GF-D8 (cell line): ENCODE data around the gene EPHA6.
"Not testable (repeated sequence)": the region's sequence is repeated elsewhere in the genome, so short reads cannot be mapped to it uniquely, and the experiment has no call there.

Experiments
- DNase-seq: peaks from one replicate; lab custom pipeline; 2025; lab: John Stamatoyannopoulos, UW

EPHA6 gene

DNA sequence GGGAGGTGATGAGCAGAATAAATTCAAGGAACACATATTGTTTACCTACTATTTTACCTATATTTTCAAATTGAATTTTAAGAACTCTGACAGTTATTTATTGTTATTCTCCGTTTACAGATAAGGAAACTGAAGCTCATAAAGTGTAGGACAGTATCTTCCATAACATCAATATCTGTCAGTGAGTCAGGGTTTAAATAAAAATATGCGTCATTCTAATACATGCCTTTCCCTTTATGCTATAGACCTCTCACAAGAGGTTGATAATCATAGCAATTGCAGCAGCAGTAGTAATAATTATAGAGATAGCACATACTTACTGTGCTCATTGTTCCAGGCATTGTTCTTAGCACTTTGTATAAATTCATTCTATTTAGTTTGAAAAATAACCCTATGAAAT lies 101.1 kb downstream of the EPHA6 start:
- DNase-seq, result no peak

DNA sequence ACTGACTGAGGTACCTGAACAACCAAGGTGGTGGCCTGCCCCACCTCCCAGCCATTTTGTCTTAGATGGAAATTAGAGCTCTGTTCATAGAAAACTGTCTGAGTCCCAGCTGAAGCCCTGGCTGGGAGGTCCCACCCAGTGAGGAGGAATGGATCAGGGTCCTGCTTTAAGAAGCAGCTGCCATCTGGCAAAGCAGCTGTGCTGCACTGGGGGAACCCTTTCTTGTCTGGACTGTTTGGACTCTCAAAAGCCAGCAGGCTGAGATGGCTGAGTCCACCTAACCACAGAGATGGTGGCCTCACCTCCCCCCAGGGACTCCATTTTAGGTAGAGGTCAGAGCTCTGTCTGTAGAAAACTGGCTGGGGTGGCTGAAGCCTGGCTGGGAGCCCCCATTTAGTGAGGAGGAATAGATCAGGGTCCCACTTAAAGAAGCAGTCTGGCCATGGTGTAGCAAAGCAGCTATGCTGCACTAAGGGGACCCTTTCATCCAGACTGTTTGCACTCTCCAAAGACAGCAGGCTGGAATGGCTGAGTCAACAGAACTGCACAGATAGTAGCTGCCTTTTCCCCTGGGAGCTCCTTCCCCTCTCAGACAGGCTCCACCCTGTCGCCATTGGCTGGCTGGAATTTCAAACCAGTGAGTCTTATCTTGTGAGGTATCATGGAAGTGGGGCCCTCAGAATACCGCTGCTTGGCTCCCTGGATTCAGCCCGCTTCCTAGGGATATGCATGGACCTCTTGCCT lies 116.9 kb downstream of the EPHA6 start:
- DNase-seq, result no peak

DNA sequence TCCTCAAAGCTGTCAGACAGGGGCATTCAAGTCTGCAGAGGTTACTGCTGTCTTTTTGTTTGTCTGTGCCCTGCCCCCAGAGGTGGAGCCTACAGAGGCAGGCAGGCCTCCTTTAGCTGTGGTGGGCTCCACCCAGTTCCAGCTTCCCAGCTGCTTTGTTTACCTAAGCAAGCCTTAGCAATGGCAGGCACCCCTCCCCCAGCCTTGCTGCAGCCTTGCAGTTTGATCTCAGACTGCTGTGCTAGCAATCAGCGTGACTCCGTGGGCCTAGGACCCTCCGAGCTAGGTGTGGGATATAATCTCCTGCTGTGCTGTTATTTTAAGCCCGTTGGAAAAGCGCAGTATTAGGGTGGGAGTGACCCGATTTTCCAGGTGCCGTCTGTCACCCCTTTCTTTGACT lies 127.7 kb downstream of the EPHA6 start:
- not testable (repeated sequence) for DNase-seq

DNA sequence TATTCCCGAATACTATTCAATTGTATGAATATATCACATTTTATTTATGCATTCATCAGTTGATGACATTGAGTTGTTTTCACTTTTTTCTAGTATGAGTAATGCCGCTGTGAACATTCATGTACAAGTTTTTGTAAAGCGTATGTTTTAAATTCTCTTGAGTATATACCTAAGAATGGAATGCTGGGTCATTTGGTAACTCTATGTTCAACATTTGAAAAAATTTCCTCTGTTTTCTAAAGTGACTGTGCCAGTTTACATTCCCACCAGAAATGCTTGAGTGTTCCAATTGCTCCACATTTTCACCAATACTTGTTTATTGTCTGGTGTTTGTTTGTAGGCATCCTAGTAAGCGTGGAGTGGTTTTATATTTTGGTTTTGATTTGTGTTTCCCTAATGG lies 144.5 kb downstream of the EPHA6 start:
- DNase-seq, result no peak

DNA sequence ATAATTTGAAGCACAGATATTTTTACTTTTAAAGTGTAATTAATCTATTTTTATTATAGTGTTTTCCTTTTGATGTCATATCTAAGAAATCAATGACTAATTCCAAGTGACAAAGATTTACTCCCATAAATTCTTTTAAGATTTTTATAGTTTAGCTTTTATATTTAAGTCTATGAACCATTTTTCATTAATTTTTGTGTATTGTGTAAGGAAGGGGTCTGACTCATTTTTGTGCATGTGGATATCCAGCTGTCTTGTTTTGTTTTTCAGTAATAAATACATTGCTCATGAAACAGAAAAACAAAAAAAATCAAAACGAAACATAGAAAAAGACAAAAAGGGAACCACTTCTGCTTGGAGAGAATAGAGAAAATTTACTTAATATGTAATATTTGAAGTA lies 145.1 kb downstream of the EPHA6 start:
- DNase-seq, result no peak

DNA sequence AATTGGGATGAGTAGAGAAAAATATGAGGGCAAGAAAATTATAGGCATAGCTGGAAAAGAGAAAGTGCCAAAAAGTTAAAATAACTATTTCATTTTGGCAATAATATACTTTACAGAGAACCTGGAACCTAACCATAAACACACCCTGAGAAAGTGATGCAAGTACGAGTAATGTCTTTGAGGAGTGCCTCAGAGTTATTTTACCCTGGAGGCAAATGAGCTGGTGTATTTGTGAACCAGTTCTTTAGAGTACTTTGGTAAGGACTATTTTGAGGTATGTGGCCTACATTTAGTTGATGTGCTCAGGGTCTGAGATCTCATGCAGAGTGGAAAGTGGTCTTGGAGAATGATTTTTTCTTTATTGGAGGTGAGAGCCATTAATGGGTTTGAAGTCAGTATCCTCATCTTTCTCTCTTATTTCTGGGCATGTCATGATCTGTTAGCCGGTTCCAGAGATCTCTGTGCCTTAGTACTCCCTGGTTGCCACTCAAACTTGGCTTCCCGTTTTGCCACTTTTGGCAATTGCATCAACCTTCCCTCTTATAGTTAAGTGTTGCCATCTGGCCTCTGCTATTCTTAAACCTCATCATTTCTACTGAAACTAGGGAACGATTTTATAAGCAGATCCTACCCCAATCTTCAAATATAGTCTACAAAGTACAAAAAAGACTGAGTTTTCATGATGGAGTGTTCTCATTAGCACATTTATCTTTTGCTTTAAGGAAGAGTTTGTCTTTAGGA lies 145.7 kb downstream of the EPHA6 start:
- DNase-seq, result no peak

DNA sequence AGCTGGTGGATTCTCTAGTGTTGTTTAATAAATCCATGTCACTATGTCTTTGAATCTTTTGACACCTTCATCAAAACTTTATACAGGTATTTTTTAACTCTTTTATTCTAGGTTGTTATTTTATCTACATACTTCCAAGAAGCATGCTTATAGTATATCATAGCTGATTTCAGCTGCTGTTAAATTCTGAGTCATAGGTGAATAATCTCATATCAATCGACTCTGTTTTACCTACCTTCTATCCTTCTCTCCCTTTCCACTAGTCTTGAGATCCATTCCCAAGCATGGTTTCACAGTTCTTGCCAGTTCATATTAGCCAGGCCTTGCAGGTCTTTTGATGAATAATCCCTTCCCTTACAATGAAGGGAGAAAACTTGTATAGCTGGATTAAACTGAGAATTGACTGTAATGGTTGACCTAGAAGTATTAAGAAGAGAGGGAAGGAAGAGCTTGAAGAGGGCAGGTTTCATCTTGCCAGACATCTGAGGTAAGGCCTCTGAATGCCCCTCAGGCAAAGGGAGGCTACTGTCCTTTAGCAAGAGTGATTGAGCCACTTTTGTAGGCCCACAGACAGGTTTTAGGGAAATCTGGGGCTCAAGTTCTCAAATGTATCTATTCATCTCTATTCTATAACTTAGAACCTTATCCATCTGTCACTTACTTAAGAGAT lies 146.4 kb downstream of the EPHA6 start:
- no peak for DNase-seq

DNA sequence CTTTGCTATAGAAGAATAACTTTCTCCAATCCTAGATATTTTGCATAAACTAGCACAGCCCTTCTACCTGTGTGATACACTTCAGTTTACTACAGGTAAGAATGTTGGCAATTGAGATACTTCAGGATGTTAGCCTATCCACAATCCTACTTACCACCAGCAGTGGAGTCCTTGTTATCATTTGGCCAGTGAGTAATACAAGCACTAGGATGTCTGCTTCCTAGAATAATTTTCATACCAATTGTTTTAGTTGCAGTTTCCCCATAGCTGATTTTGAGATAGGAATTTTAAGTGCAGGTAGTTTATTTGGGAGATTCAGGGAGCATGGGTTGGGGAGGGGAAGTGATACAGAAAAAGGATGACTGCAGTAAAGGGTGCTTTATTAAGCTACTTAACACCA lies 147.2 kb downstream of the EPHA6 start:
- no peak for DNase-seq

DNA sequence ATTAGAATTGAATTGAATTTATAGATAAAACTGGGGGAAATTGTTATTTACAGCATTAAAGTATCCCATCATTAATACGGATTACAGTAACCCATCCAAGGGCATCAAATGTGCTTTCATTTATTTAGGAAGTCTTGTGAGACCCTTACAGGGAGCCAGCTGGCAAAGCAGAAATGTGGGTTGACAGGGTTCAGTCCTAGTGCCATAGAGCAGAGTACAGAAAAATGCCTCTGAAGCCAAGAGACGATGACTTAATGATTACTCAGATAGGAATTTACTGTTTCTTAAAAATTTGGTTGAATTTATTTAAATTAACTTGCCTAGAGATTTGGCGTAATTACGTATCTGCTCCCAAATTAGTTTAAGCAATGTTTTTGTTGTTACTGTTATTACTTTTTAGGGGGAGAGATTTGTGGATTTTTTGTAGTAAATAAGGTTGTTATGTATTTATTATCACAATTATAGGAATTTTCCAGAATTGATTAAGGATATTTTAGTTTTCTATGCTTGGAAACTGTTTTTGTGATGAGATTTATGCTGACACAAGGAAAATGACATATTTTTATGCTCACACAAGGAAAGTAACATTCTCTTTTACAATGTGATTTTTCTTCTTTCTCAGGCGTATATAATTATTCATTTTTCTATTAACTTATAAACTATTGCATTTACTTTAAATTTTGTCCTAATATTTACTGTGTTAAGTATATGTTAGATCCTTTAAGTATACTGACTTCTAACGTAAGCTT lies 152.0 kb downstream of the EPHA6 start:
- DNase-seq, result no peak

DNA sequence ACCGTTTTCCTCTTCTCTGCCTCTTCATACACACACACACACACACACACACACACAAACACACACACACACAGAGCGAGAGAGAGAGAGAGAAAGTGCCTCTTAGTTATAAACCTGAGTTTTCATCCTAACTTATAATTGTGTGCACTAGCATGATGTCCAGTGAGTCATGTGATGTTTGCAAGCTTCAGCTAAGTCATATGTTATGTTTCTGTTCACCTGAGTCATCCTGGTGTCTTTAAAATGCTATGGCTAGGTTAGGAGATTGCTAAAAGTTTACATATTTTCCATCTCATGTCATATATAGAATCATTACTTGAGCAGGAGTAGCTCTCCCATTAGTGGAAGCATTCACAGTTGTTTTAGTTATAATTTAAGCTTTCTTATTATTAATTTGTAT lies 155.8 kb downstream of the EPHA6 start:
- no peak for DNase-seq

DNA sequence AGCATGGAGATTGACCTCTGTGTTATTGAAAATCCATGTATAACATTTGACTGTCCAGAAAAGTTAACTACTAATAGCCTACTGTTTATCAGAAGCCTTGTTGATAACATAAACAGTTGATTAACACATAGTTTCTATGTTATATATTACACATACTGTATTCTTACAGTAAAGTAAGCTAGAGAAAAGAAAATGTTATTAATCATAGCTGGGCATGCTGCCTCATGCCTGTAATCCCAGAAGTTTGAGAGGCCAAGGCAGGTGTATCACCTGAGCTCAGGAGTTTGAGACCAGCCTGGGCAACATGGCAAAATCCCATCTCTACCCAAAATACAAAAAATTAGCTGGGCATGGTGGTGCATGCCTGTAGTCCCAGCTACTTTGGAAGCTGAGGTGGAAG lies 163.3 kb downstream of the EPHA6 start:
- no peak for DNase-seq

DNA sequence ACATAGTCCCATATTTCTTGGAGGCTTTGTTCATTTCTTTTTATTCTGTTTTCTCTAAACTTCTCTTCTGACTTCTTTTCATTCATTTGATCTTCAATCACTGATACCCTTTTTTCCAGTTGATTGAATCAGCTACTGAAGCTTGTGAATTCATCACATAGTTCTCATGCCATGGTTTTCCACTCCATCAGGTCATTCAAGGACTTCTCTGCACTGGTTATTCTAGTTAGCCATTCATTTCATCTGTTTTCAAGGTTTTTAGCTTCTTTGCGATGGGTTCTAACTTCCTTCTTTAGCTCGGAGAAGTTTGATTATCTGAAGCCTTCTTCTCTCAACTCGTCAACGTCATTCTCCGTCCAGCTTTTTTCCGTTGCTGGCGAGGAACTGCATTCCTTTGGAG lies 169.3 kb downstream of the EPHA6 start:
- DNase-seq, result not testable (repeated sequence)

DNA sequence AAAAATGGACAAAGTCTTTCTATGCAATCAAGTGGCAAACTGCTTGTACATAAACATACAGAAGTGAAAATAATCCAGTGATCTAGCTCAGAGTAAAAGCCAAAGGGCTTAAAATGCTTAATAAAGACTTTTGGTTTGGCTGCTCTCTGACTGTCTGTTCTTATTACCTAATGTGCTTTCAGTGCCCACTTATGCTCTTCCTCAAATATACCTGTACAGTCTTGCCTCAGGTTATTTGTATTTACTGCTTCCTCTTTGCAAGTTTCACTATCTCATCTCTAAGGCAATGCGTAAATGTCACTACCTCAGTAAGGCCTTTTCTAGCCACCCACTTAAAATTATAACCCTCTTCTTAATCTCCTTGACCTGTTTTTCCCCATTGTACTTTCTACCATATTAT lies 171.8 kb downstream of the EPHA6 start:
- no peak for DNase-seq

DNA sequence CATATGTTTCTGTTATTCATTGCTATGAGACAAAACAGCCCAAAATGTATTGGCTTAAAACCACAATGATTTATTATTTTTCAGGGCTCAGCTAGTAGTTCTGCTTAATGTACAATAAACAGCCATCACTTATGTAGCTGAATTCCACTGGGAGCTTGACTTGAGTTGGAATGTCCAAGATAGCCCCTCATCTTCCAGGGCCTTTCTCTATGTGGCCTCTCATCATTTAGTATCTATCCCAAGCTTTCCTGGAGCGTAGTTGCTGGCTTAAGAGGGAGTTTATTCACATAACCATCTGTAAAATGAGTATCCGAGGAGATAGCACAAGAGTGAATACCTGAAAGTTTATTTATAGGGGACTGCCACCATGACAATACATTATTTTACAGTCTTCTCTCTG lies 176.8 kb downstream of the EPHA6 start:
- no peak for DNase-seq

DNA sequence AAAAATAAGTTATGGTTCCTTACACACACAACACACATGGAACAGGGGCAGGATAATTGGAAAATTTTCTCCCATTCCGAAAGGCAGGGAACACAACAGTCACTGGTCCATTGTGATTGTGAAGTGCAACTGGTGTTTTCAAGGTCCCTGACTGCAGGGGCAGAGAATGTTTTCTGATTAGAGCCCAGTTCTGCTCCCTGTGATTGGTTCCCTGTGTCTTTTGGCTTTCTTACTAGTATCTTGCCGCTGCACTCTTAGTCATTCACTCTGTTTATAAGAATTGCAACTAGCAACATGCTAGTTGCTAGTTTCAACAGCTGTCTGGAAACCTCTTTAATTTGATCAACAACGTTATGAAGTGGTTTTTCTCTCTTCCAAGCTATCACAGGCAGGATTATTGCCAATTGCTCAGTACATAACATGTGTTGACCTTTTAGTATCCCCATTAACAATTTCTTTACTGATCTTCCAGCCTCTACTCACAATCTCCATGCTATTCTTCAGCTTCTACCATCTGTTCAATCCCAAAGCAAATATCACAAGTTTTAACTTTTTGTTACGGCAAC lies 177.5 kb downstream of the EPHA6 start:
- DNase-seq, result no peak

DNA sequence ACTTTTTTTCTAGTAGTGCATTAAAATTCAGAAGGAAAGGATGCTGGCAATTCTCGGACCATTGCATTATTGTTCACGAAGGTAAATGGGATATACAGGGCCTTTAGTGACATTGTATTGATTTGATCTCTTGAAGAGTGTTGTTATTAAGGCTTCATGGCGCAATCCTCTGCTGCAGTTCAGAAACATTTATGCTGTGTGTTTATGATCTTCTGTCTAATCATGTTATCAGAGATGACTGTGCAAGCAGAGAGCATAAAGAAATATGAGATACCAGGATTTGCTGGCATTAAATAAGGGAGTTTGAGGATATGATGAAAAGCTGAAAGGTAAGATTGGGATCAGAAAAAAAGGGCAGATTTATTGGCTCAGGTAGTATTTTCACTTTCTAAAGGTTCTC lies 180.6 kb downstream of the EPHA6 start:
- no peak for DNase-seq

DNA sequence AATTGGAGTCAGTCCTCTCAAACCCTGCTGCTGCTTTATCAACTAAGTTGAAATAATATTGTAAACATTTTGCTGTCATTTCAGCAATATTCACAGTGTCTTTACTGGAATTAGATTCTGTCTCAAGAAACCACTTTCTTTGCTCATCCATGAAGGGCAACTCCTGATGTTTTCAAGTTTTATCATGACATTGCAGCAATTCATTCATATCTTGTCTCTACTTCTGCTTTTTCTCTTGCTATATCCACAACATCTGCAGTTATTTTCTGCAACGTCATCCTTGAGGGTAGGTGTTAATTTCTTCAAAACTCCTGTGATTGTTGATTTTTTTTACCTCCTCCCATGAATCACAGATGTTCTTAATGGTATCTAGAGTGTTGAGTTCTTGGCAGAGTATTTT lies 181.6 kb downstream of the EPHA6 start:
- DNase-seq, result peak; percentile 8

DNA sequence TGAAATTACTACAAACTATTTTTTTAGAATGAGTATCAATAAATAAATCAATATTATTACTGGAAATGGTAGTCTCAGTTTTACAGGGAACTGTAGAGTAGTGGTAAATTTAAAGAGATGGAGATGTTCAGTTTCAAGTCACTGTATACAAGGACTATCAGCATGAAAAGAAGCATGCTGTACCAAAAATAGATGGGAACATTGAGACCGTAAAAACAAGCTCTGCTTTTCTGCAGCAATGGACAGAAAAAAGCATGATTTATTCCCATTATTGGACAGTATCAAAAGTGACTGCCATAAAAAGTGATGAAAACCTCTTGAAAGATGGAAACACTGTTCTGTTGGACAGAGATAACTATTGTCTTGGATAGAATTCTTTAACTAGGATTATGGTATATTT lies 187.2 kb downstream of the EPHA6 start:
- DNase-seq, result no peak

DNA sequence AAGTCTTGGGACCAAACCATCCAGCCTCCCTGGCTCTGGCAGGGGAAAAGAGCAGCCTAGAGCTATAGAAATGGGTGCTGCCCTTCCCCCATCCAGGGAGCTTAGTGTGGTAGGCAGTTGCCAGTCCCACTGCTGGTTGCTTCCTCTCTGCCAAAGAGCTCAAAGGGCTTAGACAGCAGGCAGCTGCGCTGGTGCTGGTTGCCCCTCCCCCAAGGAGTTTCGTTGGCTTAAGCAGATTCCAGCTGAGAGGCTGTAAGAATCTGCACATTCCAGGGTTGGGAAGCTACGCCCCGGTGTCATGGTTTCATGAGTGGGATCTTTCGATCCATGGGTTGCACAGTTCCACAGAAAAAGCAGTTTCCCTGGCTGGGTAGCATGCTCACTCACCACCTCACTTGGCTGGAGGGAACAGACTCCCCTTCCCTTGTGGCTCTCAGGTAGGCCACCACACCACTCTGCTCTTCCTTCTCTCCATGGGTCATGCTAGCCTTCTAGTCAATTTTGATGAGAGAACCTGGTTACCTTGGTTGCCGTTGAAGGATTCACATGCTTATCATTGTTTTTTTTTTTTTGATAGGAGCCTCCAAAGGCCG lies 195.1 kb downstream of the EPHA6 start:
- DNase-seq, result no peak

DNA sequence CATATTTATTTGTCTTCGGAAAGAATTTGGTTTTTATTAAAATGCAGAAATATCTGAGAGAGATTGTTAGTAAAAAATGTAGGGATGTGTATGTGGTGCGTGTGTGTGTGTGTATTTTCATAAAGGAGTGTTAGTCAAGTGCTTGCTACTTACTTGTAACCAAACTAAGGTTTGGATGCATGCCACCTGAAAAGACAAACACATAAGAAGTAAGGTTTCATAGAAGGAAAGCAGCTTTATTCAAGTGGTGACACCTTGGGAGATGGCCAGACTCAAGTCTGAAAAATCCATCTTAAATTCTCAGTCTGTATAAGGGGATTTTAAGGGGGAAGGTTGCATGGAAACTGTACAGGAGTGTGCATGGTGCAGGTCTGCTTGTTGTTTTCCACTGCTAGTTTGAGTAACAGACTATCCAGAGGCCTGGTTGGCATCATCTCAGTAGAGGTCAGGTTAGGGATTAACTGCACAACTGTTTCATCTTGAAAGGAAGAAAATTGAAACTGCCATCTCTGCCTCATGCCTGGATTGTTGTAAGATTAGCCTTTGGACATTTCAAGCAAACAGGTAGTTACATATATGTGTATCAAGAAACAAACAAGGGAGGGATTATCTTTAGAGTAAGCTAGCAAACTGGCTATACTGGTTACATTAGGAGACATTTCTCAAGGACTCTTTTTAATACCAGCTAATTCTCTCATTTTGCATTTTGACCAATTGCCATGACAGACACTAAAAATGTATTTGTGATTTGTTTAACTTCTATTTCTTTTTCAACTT lies 196.7 kb downstream of the EPHA6 start:
- DNase-seq, result no peak

DNA sequence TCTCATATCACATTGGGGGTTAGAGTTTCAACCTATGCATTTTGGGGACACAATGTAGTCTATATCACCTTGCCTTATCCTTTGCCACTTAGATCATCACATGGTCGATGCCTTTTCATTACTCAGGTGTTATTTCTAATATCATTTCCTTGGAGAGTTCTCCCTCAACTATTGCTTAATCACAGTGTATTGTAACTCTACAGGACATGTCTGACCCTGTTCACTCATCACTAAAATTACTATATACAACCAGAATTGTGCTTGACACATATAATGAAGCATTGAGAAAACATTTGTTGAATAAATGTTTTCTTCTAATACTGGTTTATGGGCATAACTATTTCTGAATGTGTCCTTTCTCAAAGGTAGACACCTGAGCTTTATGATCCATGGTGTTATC lies 207.4 kb downstream of the EPHA6 start:
- no peak for DNase-seq
